GM18951 (cell line): Measurements from ENCODE around the gene GUSB.

Experiments used
- POLR2A ChIP-seq: IDR thresholded peaks from 4 replicates; pipeline ENCODE4 v1.6.1; 2011; ENCODE audit warnings: mild to moderate bottlenecking; ENCODE audit not compliant: insufficient read length, insufficient read depth; ENCODE audit errors: extremely low read depth
- in situ Hi-C: fragments of 300-500 bp; cut with MboI; formaldehyde crosslinking; loops from one replicate; pipeline ENCODE4 v1.12.0; 2022; ENCODE audit warnings: low sequenced_read_pairs, mixed read lengths, inconsistent platforms; ENCODE audit not compliant: unreplicated experiment

GUSB gene

GRCh38 chr7:65983965-65984658, 2.1 kb upstream of the GUSB start:
- TF ChIP-seq POLR2A: no peak
- in situ Hi-C loops: no loop called here

GRCh38 chr7:65980478-65981250, 1.3 kb downstream of the GUSB start:
- peak; percentile 50 for TF ChIP-seq POLR2A
- in situ Hi-C loops: no loop called here

- TF ChIP-seq POLR2A: no peak
- in situ Hi-C loops: no loop called here
Observed at GRCh38 chr7:65979583-65980477, 2.2 kb downstream of the GUSB start.

- no peak for TF ChIP-seq POLR2A
- in situ Hi-C loops: no loop called here
Observed at GRCh38 chr7:65978891-65979582, 3.0 kb downstream of the GUSB start.

DNA sequence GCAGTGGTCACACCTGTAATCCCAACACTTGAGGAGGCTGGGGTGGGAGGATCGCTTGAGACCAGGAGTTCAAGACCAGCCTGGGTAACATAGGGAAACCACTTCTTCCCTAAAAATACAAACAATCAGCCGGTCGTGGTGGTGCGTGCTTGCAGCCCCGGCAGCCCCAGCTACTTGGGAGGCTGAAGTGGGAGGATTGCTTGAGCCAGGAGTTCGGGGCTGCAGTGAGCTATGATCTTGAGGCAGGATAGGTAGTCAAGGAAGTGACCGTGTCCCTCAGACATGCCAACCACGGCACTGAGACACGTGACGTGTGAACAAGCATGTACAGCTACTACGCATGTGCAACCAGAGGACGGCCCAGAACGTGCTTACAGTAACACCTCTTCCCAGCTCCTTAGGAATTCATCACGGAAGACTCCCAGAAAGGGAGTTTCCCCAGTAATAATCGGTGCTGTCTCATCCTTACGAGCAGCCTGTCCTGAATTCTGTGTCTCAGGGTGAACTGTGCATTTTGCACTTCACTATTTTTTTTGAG, 5.3 kb downstream of the GUSB start:
- no peak for TF ChIP-seq POLR2A
- in situ Hi-C loops: no loop called here

GRCh38 chr7:65975814-65976445, 6.1 kb downstream of the GUSB start:
- TF ChIP-seq POLR2A: no peak
- in situ Hi-C loops: no loop called here

- in situ Hi-C loops: no loop called here
- no peak for TF ChIP-seq POLR2A
Observed at GRCh38 chr7:65974876-65975275, 7.1 kb downstream of the GUSB start.

GRCh38 chr7:65974191-65974801, 7.7 kb downstream of the GUSB start:
- no peak for TF ChIP-seq POLR2A
- in situ Hi-C loops: no loop called here

GRCh38 chr7:65972976-65973375, 9.0 kb downstream of the GUSB start:
- no peak for TF ChIP-seq POLR2A
- in situ Hi-C loops: no loop called here

DNA sequence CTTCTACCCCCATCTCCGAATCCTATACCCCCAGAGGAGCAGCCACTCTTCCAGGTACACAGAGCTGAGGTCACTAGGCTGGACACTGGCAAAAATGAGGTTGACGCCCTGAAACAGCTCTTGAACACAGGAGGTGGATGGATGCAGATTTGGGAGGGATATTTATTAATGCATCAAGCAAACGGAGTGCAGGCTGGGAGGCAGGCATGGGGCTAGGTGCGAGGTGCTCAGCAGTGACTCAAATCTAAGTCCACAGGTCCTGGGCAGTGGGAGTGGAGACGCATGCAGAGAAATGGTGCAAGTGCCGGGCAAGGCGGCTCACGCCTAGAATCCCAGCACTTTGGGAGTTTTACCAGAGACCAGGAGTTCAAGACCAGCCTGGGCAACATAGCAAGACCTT, 11.0 kb downstream of the GUSB start:
- in situ Hi-C loops: no loop called here
- no peak for TF ChIP-seq POLR2A

DNA sequence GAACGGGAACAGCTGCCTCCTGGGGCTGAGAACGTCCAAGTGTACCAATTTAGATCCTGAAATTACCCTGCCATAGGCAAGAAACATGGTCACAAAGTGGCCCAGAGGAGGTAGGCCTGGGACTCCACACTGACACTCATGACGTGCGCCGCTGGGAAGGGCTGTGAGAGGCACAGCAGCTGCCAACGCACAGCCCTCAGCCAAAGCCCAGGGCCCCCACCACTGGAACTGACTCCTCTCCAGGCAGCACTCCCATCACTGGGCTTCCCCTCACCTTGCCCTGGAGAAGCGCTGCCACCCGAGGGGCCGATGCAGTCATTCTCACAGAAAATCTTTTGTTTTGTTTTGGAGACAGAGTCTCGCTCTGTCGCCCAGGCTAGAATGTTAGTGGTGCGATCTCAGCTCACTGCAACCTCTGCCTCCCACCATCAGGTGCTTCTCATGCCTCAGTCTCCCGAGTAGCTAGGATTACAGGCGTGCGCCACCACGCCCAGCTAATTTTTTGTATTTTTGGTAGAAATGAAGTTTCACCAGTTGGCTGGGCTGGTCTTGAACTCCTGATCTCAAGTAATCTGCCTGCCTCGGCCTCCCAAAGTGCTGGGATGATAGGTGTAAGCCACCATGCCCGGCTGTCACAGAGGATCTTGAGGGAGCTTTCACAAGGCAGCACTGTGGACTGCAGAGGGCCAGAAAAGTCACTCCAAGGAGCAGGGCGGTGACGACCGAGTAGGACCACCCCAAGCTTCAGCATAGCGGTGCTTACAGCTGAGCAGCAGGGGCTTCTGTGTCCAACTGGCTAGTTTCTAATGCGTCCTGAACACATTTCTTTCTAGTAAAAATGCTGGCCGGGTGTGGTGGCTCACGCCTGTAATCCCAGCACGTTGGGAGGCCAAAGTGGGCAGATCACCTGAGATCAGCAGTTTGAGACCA, 13.5 kb downstream of the GUSB start:
- TF ChIP-seq POLR2A: no peak

More for the DNA sequence above, 13.5 kb downstream of the GUSB start:
- in situ Hi-C loops: no loop called here
